Central memory CD4-positive, alpha-beta T cell (primary cell): ENCODE data around the gene TTLL12.
"Not testable (repeated sequence)": the region's sequence is repeated elsewhere in the genome, so short reads cannot be mapped to it uniquely, and the experiment has no call there.

Experiments
- DNase-seq: peaks from one replicate; pipeline ENCODE4 v3.0.0; 2022

TTLL12 gene

GRCh38 chr22:43152003-43152356 is 35.0 kb downstream of the TTLL12 start:
- no peak for DNase-seq

- DNase-seq: peak; percentile 44
Observed at GRCh38 chr22:43151251-43152002, 35.5 kb downstream of the TTLL12 start, which contains the start of gene TSPO. TSPO (plus strand) TSS chr22:43151559; CDS start chr22:43159239, 7,680 bp downstream.

GRCh38 chr22:43150731-43151206 is 36.2 kb downstream of the TTLL12 start:
- no peak for DNase-seq

GRCh38 chr22:43148581-43148980 is 38.4 kb downstream of the TTLL12 start:
- no peak for DNase-seq

- DNase-seq: no peak
Observed at GRCh38 chr22:43147821-43148220, 39.1 kb downstream of the TTLL12 start.

- not testable (repeated sequence) for DNase-seq
Observed at GRCh38 chr22:43146332-43146731, 40.6 kb downstream of the TTLL12 start.

GRCh38 chr22:43145371-43145770 is 41.6 kb downstream of the TTLL12 start:
- DNase-seq: not testable (repeated sequence)

GRCh38 chr22:43144949-43145348 is 42.0 kb downstream of the TTLL12 start:
- no peak for DNase-seq

- peak; percentile 81 for DNase-seq
Observed at GRCh38 chr22:43142880-43143562, 43.9 kb downstream of the TTLL12 start, which contains the start of gene MCAT. MCAT (minus strand) TSS chr22:43143398; CDS start chr22:43143348, 50 bp downstream.

- no peak for DNase-seq
Observed at GRCh38 chr22:43136801-43137200, 50.1 kb downstream of the TTLL12 start.

- DNase-seq: peak; percentile 14
Observed at GRCh38 chr22:43136255-43136654, 50.7 kb downstream of the TTLL12 start.

GRCh38 chr22:43135565-43135964 is 51.4 kb downstream of the TTLL12 start:
- no peak for DNase-seq

GRCh38 chr22:43134553-43134952 is 52.4 kb downstream of the TTLL12 start:
- DNase-seq: no peak

- no peak for DNase-seq
Observed at GRCh38 chr22:43133401-43133800, 53.5 kb downstream of the TTLL12 start.

GRCh38 chr22:43131773-43132501 is 55.0 kb downstream of the TTLL12 start:
- DNase-seq: no peak

GRCh38 chr22:43129426-43130425 is 57.2 kb downstream of the TTLL12 start:
- no peak for DNase-seq

- no peak for DNase-seq
Observed at GRCh38 chr22:43128928-43129424, 58.0 kb downstream of the TTLL12 start.

- no peak for DNase-seq
Observed at GRCh38 chr22:43128116-43128515, 58.8 kb downstream of the TTLL12 start.

GRCh38 chr22:43127166-43127908 is 59.6 kb downstream of the TTLL12 start:
- no peak for DNase-seq

GRCh38 chr22:43126501-43127165 is 60.3 kb downstream of the TTLL12 start:
- DNase-seq: no peak
